Forelimb muscle (tissue), 1 donor: Measurements from ENCODE around the gene SYNCRIP. TPM values are rescaled to one million over a fixed set of nuclear protein-coding genes. Genes with fewer than 3 reads are reported as not detected.
"Not testable (repeated sequence)": the region's sequence is repeated elsewhere in the genome, so short reads cannot be mapped to it uniquely, and the experiment has no call there.

Experiments
- DNase-seq: peaks from one replicate; pipeline ENCODE4 v3.0.0-alpha.2; 2013; ENCODE audit warnings: low read depth
- polyA plus RNA-seq: library from polyadenylated mRNA; unstranded; fragments of 120-200 nt; gene quantifications from one replicate; pipeline ENCODE4 v1.2.1, GENCODE V29; 2013; ENCODE audit not compliant: insufficient read length

Gene SYNCRIP
- polyA plus RNA-seq, 1 donor = 88.0 TPM

GRCh38 chr6:85670573-85670972, 27.9 kb upstream of the SYNCRIP start:
- DNase-seq = no peak

- no peak for DNase-seq
These were observed 27.1 kb upstream of the SYNCRIP start for GRCh38 chr6:85669735-85670194.

GRCh38 chr6:85662251-85662650, 19.6 kb upstream of the SYNCRIP start:
- no peak for DNase-seq

- DNase-seq = no peak
These were observed 17.5 kb upstream of the SYNCRIP start for GRCh38 chr6:85660181-85660611.

- no peak for DNase-seq
These were observed 7.9 kb upstream of the SYNCRIP start for GRCh38 chr6:85650606-85651005.

- DNase-seq = no peak
These were observed 1.6 kb upstream of the SYNCRIP start for GRCh38 chr6:85644279-85644762.

- DNase-seq = peak; percentile 62
These were observed 1.0 kb upstream of the SYNCRIP start for GRCh38 chr6:85643537-85644278.

GRCh38 chr6:85641897-85642773, 551 bp downstream of the SYNCRIP start:
- no peak for DNase-seq

- DNase-seq = no peak
These were observed 1.2 kb downstream of the SYNCRIP start for GRCh38 chr6:85641522-85641896.

GRCh38 chr6:85640821-85641220, 1.9 kb downstream of the SYNCRIP start:
- DNase-seq = no peak

- no peak for DNase-seq
These were observed 5.1 kb downstream of the SYNCRIP start for GRCh38 chr6:85637579-85637978.

- DNase-seq = no peak
These were observed 10.3 kb downstream of the SYNCRIP start for GRCh38 chr6:85632164-85632942.

GRCh38 chr6:85631117-85631516, 11.6 kb downstream of the SYNCRIP start:
- not testable (repeated sequence) for DNase-seq

GRCh38 chr6:85628353-85628752, 14.3 kb downstream of the SYNCRIP start:
- no peak for DNase-seq

GRCh38 chr6:85620308-85620707, 22.4 kb downstream of the SYNCRIP start:
- no peak for DNase-seq

- DNase-seq = no peak
These were observed 27.9 kb downstream of the SYNCRIP start for GRCh38 chr6:85614780-85615179.

- DNase-seq = no peak
These were observed 29.8 kb downstream of the SYNCRIP start for GRCh38 chr6:85612690-85613474.

- DNase-seq = no peak
These were observed 32.3 kb downstream of the SYNCRIP start for GRCh38 chr6:85610182-85610895.

- DNase-seq = no peak
These were observed 40.6 kb downstream of the SYNCRIP start for GRCh38 chr6:85602100-85602499.

- DNase-seq = no peak
These were observed 41.9 kb downstream of the SYNCRIP start for GRCh38 chr6:85600713-85601313.
